ENCODE measurements around the gene EFNA3.

Gene EFNA3

DNA sequence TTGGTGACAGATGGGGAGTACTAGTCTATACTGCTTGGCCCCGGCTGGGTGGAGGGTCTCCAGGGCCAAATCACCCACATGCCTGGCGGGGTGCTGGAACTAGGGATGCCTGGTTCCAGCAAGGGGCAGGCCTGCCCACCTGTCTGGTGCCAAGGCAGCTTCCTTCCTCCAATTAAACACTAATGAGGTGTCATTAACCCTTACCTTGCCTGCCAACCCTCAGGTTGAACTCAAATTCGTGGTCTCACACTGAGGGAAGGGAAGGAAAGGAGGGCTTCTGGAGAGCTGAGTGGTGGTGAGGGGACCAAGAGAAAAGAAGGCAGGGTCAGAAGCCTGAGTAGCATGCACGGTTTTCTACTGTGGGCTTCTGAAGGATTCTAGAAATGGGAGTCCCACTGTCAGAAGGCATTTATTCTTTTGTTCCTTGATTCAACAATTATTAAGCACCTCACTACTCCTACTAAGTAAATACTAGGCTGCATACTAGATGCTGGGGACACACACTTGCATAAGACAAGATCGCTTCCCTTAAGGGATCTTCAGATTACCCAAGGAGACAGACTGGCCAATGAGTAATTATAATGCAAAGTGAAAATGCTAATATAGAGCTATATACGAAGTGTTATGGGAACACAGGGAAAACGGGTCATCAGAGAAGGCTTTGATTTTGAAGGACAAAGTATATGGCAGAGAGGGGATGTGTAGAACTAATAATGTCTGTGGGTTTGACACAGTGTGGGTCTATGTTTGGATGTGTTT is 5.9 kb upstream of the EFNA3 start:
- TF ChIP-seq, protein P1, sequence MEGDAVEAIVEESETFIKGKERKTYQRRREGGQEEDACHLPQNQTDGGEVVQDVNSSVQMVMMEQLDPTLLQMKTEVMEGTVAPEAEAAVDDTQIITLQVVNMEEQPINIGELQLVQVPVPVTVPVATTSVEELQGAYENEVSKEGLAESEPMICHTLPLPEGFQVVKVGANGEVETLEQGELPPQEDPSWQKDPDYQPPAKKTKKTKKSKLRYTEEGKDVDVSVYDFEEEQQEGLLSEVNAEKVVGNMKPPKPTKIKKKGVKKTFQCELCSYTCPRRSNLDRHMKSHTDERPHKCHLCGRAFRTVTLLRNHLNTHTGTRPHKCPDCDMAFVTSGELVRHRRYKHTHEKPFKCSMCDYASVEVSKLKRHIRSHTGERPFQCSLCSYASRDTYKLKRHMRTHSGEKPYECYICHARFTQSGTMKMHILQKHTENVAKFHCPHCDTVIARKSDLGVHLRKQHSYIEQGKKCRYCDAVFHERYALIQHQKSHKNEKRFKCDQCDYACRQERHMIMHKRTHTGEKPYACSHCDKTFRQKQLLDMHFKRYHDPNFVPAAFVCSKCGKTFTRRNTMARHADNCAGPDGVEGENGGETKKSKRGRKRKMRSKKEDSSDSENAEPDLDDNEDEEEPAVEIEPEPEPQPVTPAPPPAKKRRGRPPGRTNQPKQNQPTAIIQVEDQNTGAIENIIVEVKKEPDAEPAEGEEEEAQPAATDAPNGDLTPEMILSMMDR (IDR thresholded peaks at IDR 0.05; ENCODE audit: insufficient read depth, low read length, missing control alignments), result no peak
- POLR2A ChIA-PET, result no interaction called here
- no peak for DNase-seq (ENCODE audit: low read depth, low spot score)
- H3K4me3 ChIP-seq (ENCODE audit: low read depth, low read length), result no peak overlapping the region
- CTCF ChIA-PET, result interaction anchor here (0.9 to 10.6 kb wide), 9 partner anchors 11 to 28 kb away, joined by 3 to 122 read pairs (median 5); partner anchors contain the start of gene EFNA4

DNA sequence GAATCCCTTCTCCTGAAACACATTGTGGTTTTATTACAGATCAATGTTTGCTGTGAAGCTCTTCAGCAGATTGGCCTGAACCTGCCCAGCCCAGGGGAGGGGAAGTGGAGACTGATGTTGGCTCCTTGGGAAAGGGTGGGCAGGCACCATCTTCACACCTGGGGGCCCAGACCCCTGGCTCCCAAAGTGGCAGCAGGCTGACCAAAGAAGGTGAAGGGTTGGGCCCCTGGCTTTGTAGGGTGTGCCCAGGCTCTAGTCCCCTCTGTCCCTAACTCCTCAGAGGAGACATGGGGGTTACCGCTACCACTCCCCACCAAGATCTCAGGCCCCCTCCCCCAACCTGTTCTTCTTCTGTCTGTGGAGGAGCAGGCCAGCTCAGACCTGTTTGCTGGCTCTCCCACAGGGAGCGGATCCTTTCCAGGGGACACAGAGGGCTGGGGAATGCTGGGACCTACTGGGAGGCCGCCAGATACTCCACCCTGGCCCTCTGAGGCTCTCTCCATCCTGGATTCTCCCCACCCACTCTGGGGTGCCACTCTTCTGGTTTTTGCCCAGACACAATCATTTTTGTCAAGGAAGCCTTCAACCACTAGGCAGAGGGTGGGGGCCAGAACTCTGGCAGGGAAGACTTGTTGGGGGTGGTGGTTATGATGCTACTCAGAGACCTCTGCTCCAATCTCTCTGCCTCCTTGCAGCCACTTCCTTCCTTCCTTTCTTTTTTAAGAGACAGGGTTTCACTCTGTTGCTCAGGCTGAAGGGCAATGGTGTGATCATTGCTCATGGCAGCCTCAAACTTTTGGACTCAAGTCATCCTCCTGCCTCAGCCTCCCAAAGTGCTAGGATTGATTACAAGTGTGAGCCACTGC is 5.0 kb upstream of the EFNA3 start:
- POLR2A ChIA-PET, result no interaction called here
- TF ChIP-seq, protein P1 (IDR thresholded peaks at IDR 0.05; ENCODE audit: insufficient read depth, low read length, missing control alignments), result no peak
- CTCF ChIA-PET, result interaction anchor here (1.0 to 10.6 kb wide), 9 partner anchors 10 to 94 kb away, joined by 3 to 122 read pairs (median 5); partner anchors contain the start of genes ADAM15 and EFNA4
- H3K4me3 ChIP-seq (ENCODE audit: low read depth, low read length), result no peak overlapping the region
- no peak for DNase-seq (ENCODE audit: low read depth, low spot score)

DNA sequence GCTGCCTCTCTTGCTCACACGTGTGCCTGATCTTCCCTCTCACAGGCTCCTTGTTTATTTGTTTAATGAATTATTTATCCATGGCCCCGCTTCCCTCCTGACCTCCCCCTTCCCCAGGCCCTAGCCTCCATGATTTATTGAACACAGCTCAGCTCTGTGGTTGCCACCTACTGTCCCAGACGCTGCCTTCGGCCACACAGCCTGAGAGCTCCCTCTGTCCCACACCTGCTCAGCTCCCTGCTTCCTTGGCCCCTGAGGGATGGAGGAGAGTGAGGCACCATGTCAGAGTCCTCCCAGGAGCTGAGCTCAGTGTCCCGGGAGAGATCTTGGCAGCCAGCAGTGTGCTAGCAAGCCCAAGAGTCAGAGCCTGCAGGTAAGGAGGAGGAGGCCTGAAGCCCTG is 3.1 kb upstream of the EFNA3 start:
- CTCF ChIA-PET, result interaction anchor here (1.0 to 10.6 kb wide), 12 partner anchors 10 to 406 kb away, joined by 3 to 122 read pairs (median 5); partner anchors contain the start of genes ADAM15, EFNA4, KRTCAP2 and TRIM46
- POLR2A ChIA-PET, result no interaction called here
- TF ChIP-seq, protein P1 (IDR thresholded peaks at IDR 0.05; ENCODE audit: insufficient read depth, low read length, missing control alignments), result no peak
- no peak overlapping the region for H3K4me3 ChIP-seq (ENCODE audit: low read depth, low read length)
- DNase-seq (ENCODE audit: low read depth, low spot score), result no peak

DNA sequence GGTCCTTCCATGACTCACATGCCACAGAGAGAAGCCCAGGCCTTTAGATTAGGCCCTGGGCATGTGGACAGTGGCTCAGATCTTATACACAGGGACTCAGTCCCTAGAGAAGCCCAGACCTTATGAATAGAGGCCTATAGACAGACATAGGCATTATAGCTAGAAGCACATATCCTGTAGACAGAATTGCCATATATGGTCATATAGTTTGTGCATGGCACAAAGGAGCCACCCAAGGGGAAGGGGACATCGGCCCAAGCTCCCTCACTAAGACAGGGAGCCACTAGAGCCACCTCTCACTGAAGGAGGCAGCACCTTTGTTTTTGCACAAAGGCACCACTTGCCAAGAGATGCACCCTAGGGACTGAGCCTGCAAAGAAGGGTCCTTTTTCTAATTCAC is 2.3 kb upstream of the EFNA3 start:
- CTCF ChIA-PET, result interaction anchor here (0.6 to 10.6 kb wide), 8 partner anchors 9 to 97 kb away, joined by 3 to 122 read pairs (median 12); partner anchors contain the start of genes ADAM15, EFNA4 and KRTCAP2
- TF ChIP-seq, protein P1 (IDR thresholded peaks at IDR 0.05; ENCODE audit: insufficient read depth, low read length, missing control alignments), result no peak
- H3K4me3 ChIP-seq (ENCODE audit: low read depth, low read length), result no peak overlapping the region
- DNase-seq (ENCODE audit: low read depth, low spot score), result no peak
- POLR2A ChIA-PET, result no interaction called here

DNA sequence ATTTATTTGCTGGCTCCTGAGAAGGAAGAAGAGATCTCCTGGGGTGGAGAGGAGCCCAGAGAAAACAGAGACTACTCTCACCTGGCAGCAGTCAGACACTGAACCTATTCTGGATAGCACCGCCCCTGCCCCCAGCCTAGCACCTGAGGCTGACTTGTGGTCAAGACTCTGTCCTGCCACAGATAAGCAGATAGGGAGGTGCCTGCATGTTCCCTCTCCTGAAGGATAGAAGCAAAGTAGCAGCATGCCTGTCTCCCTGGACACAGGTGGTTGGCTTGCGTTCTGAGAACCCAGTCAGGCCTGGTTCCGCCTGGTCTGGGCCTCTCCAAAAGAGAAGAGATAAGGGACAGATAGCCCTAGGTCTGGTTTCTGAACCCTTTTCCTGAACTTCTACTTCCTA is 1.3 kb upstream of the EFNA3 start:
- no peak overlapping the region for H3K4me3 ChIP-seq (ENCODE audit: low read depth, low read length)
- ChIA-PET CTCF (interaction anchor here (0.8 to 10.6 kb wide), 4 partner anchors 8 to 96 kb away, joined by 3 to 122 read pairs (median 40); partner anchors contain the start of genes EFNA4 and KRTCAP2), POLR2A (no interaction called here)
- no peak for DNase-seq (ENCODE audit: low read depth, low spot score)
- TF ChIP-seq, protein P1 (IDR thresholded peaks at IDR 0.05; ENCODE audit: insufficient read depth, low read length, missing control alignments), result no peak
